HG03521 (cell line): ENCODE data around the gene MYO1B.

Experiments used
- ATAC-seq: cut with Tn5 transposase; IDR thresholded peaks from one replicate; pipeline ENCODE4 v1.9.1; 2021; ENCODE audit warnings: mild to moderate bottlenecking, moderate library complexity; ENCODE audit not compliant: unreplicated experiment

MYO1B gene

GRCh38 chr2:191355170-191355758 lies 110.1 kb downstream of the MYO1B start:
- ATAC-seq, result no peak

GRCh38 chr2:191357678-191358077 lies 112.5 kb downstream of the MYO1B start:
- ATAC-seq, result no peak

- no peak for ATAC-seq
Measured at GRCh38 chr2:191358325-191359025, 113.3 kb downstream of the MYO1B start.

DNA sequence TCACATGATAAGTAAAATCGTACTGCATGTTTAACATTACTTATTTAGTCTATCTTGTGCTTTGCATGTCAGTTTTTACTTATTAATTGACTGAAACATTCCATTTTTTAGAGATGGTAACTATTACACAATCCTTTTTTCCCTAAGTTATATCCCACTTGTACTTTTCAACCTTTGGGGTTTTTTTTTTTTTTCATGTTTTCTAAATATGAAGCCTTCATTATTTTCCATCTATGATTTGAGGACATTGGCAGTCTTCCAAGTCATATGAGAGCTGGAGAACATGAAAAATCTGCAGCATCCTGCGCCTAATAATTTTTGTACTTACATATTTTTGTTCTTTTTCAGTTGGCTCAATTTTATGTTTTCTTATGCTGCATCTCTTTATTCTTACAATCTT lies 113.9 kb downstream of the MYO1B start:
- no peak for ATAC-seq

GRCh38 chr2:191360918-191361317 lies 115.7 kb downstream of the MYO1B start:
- no peak for ATAC-seq

- ATAC-seq, result no peak
Measured at GRCh38 chr2:191362841-191363240, 117.6 kb downstream of the MYO1B start.

- no peak for ATAC-seq
Measured at GRCh38 chr2:191363267-191363666, 118.1 kb downstream of the MYO1B start.

DNA sequence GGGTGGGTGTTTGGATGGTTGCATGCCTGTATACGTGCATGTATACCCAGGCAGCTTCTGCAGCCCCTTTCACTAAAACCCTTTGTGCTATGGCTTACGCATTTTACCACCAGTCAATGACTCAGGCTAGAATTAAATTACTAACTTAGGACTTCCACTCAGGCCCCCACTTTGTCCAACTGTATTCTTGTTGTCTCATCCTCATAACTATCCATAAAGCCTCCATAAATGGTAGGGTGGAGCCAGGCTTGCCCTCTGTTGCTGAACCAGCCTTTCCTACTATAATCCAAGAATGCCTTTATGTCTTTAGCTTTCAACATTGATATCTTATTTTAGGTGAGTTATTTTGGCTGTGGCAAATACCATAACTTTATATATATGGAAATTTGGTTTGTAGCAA lies 119.9 kb downstream of the MYO1B start:
- ATAC-seq, result no peak

GRCh38 chr2:191366199-191366598 lies 121.0 kb downstream of the MYO1B start:
- no peak for ATAC-seq

DNA sequence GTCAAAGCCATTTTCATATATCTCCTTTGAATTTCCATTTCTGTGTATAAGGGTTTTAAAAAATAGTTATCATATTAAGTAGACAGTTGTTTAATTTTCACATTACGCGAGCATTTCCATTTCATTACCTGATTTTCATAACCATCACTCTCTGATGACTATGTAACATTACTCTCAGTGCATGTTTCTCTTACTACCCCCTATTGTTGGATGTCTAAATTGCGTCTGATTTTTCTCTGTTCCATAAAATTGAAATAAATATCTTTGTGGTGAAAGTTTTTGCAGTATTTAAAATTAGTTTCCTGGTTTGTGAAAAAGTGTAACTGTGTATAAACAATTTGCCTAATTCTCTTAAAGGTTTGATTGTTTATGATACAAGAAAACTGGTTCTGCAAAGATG lies 123.8 kb downstream of the MYO1B start:
- no peak for ATAC-seq

DNA sequence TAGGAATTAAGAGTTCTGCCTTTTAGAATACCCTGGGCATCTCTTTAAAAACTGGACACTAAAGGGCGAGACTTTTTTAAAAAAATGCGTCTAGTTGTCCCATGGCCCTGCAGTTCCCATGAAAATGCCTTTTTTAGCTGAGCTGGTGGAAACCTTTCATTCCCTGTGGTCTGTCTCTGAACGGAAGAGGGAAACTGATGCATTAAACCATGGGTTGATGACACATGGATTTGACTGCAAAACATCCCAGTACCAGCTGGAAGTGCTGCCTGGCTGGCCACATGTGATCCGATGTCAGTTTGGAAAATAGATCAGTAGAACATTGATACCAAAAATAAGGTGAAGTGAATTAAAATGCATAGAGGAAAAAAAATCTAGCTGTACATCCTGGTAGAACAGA lies 129.2 kb downstream of the MYO1B start:
- no peak for ATAC-seq

DNA sequence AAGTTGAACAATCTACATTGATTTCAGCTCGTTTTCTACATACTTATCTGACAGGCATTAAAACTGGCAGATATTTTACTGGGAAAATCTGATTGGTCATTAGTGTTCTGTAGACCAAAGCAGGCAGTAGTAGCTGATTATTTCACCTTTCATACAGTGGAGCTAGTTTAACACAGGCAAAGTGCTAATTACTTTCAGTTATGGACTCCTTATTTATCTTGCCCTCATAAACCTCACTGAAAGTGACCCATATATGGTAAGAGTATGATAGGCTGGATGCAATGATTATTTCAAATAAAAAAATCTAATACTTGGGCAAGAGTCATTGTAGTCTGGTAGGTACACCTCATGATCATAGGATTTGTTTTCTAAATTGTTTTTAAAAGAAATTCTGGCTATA lies 129.7 kb downstream of the MYO1B start:
- ATAC-seq, result no peak

DNA sequence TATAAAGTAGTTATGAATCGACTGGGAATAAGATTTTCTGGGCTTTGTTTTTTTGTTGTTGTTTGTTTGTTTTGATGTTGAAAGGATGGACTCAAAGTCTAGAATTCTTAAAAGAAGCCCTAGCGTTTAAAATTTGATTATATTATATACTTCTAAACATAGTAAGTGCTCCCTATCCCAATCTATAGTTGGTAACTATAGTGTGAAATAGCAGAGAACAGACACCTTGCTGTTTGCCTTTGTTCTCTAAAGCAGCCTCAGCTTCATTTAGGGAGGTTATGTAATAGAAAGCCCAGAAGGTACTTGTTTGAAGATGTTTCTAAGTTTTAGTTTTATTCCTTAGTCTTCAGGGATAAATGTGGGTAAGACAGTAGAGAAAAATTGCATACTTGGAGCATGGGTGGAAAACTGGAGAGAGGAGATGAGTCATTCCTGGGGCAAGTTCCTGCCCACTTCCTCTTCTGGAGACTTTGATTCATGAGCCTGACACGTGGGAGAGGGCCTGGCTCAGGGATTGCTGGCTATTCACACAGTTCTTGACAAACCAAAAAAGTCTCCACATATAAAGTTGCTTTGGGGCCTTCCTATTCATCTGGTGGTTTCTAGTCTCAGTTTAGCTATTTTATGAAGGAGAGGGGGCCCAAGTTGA lies 131.9 kb downstream of the MYO1B start:
- no peak for ATAC-seq

- no peak for ATAC-seq
Measured at GRCh38 chr2:191379375-191379774, 134.2 kb downstream of the MYO1B start.

DNA sequence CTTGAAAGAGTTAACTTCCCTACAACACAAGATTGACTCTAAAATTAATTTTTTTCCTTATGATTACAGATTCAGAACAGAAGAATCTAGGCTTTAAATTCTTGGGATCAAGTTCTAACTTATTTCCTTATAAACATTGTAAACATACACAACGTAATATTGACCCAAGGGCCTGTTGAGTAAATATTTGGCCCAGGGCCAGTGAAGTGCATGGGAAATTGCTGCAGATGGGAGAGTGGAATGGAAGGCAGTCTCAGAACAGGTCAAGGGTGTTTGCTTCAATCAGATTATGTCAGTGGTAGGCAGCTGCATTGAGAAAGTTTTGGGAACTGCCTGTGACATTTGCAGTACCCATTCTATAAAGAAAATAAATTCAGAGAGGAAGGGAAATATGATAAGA lies 137.6 kb downstream of the MYO1B start:
- no peak for ATAC-seq

- no peak for ATAC-seq
Measured at GRCh38 chr2:191383486-191383885, 138.3 kb downstream of the MYO1B start.

DNA sequence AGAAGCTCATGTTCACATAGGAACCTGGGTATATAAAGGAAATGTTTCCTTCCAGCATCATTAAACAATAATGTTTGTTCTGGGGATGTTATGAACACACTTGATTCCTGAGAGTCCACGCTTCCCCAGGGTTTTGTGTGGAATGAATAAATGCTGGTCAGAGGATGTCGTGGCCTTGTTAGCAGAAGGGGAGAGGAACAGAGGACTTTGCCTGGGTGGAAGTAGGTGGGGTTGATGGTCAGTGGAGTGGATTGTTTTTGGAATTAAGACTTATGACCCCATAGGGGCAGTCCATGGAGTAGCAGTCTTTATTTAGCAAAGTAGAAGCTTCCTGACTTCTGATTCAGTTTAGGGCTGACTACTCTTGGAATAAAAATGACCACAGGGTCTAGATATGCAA lies 139.6 kb downstream of the MYO1B start:
- no peak for ATAC-seq

GRCh38 chr2:191385416-191386160 lies 140.4 kb downstream of the MYO1B start:
- no peak for ATAC-seq

- ATAC-seq, result no peak
Measured at GRCh38 chr2:191386938-191387536, 141.8 kb downstream of the MYO1B start.

DNA sequence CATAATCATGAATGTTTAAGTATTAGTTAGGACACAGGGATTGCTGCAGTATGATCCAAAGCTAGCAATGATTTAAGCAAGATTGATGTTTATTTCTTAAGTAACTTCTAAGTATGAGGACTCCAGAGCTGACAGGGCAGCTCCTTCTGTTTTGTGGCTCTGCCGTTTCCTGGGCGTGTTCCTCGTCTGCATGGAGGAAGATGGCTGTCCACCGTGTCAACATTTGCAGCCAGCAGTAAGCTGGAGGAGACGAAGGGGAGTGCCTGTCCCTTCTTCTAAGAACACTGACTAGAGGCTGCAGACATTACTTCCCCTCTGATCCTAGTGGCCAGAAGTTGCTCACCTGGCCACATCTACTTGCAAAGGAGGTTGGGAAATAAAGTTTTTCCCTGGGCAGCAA lies 144.1 kb downstream of the MYO1B start:
- ATAC-seq, result no peak

- ATAC-seq, result no peak
Measured at GRCh38 chr2:191391171-191391570, 146.0 kb downstream of the MYO1B start.
